Measurements from ENCODE around the gene PRDM8.
A peak's percentile ranks its signal among the peaks of the same experiment; 100 is the strongest.

PRDM8 gene

DNA sequence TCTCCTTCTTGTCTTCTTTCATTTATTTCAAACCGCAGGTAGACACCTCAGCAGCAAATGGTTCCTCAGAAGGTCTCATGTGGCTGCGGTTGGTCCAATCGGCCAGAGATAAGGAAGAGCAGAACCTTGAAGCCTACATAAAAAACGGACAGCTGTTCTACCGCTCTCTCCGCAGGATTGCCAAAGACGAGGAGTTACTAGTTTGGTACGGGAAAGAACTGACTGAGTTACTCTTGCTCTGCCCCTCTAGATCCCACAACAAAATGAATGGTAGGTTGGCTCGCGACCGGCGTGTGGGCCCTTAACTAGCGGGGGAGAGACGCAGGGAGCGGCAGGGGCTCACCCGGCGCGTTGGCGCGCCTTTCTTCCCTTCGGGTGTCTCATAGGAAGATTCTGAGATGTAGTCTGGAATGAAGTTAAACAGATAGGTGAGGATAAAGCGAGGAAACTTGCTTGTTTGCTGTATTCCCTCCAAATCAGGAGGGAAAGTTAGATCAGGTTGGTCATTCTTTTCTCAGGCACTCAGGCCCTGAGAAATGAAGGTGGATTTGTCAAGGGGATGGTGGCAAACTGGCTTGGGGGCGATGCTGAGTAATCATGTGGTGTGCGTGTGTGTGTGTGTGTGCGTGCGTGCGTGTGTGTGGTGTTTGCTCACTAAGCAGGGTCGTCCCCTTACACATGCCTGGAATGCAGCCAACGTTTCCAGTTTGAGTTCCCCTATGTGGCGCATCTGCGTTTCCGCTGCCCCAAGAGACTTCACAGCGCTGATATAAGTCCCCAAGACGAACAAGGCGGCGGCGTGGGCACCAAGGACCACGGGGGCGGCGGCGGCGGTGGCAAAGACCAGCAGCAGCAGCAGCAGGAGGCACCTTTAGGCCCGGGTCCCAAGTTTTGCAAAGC, 4.2 kb downstream of the PRDM8 start:
- no peak for DNase-seq (ENCODE audit: low read depth)

- DNase-seq (ENCODE audit: low read depth) = peak; percentile 62
These were observed 4.9 kb downstream of the PRDM8 start for GRCh38 chr4:80202190-80202711.

- DNase-seq (ENCODE audit: low read depth) = no peak
These were observed 5.6 kb downstream of the PRDM8 start for GRCh38 chr4:80202741-80203553.

GRCh38 chr4:80204433-80205011, 7.2 kb downstream of the PRDM8 start:
- no peak for DNase-seq (ENCODE audit: low read depth)

- no peak for DNase-seq (ENCODE audit: low read depth)
These were observed 8.8 kb downstream of the PRDM8 start for GRCh38 chr4:80206111-80206510.

DNA sequence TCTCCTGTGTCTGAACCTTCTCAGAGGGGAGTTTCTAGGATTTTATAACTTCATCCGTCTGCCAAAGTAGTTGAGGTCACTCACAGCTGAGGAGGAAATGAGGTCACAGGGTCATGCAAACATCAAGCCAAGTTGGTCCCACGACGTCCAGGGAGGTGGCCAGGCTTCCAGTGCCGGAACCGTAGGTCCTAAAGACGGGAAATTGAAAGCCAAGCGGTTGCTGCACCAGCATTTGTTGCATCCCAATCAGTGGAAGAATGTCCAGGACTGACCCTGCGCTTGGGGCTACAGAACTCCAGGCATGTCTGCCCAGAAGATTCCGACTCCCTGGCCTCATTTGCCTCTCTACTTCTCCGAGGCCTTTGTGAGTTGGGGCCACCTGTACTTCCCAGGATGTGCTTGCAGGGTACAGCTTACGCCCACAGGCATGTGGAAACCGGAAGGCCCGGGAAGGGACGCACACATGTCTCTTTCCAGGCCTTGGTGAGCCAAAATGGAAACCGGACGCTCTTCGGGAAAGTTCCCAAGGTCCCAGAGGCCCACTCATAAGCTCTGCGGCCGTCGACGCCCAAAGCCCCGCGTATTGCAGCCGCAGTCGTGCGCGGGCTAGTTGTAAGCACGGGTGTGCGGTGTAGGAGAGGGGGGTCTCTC, 9.3 kb downstream of the PRDM8 start:
- DNase-seq (ENCODE audit: low read depth) = no peak

- no peak for DNase-seq (ENCODE audit: low read depth)
These were observed 9.9 kb downstream of the PRDM8 start for GRCh38 chr4:80207172-80207583.

GRCh38 chr4:80207664-80208063, 10.4 kb downstream of the PRDM8 start:
- DNase-seq (ENCODE audit: low read depth) = no peak

DNA sequence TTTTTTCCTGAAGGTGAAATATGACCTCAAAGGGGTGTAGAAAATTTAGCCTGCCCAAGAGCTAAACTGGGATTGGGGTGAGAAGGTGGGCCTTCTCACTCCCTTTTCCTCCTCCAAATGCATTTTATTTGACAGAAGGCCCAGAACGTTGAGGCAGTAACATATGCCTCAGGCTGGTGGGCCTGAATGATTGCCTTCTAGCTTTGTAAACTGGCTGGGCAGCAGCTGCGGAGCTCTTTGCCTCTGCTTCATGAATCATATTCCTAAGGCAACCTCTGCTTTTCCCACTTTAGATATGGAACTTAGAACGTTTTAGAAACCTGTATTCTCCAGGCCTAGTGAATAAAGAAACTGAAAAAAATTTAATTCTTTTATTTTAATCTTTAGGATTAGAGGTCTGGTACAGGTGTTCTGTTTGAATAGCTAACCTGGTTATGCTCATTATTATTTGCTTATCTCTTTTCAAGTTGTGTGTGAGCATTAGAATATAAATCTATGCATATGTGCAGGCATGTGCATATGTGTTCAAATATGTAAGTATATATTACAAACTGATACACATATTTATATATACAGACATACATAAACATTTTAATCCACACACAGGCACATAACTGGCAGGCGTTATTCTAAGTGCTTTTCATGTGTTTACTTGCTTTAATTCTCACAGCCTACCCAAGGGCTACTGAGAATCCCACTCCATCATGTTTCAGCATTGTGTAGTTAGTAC, 11.5 kb downstream of the PRDM8 start:
- no peak for DNase-seq (ENCODE audit: low read depth)

- no peak for DNase-seq (ENCODE audit: low read depth)
These were observed 12.0 kb downstream of the PRDM8 start for GRCh38 chr4:80209340-80209701.

GRCh38 chr4:80210549-80210948, 13.2 kb downstream of the PRDM8 start:
- DNase-seq (ENCODE audit: low read depth) = no peak

- no peak for DNase-seq (ENCODE audit: low read depth)
These were observed 16.0 kb downstream of the PRDM8 start for GRCh38 chr4:80213117-80213815.

DNA sequence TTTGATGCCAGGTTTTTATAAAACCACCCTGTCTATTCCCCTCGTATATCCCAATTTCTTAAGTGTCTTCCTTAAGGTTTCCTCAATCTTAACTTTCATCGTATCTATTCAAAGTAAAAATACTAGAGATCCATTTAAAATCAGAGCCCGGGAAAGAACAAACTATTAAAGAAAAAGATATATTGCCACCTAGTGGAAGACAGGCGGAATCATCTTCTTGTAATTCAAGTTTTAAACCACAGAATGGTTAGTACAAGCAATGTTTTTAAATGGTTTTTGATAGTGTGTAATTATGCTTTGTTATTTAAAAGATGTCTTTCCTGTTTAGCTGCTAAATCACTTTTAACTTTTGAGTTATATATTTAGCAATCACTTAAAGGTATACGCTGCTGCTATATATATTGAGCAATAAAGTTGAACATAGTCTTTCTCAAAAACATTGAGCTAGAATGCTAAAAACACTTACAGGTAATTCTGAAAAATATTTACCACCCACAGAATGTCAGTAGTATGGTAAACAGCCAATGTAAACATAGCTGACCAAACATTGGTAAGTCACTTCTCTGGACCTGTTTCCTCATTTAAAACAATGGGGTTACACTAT, 18.2 kb downstream of the PRDM8 start:
- DNase-seq (ENCODE audit: low read depth) = no peak

- no peak for DNase-seq (ENCODE audit: low read depth)
These were observed 18.9 kb downstream of the PRDM8 start for GRCh38 chr4:80216100-80216761.

DNA sequence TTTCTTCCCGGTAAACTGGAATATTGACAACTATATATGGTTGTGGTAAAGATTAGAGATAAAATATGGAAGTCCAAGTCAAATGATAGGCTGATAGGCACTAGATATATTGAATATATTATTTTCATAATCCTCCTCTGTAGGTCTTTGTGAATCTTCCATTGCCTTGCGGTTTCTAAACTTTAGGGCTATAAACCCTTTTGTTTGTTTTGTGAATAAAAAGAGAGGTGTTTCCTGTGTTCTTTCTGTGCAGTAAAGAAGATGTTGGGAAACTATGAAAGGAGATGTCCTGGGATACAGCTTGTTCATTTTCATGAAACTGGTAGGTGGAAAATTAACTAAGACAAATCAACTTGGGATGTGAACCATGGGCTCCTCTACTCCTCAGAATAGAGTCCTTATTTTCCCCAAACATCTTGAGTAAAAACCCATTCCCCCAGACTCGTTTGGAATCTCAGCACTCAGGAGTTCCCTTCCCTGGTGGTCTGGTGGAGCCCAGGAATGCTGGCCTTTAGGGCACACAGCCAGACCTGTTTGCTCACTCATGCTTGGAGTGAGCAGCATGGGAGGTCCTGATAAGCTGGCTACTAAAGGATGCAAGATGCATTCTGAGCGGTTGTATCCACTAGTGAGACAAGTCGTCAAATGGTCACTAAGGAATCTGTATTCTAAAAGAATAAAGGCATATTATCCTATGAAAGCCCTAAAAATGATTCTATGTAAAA, 22.2 kb downstream of the PRDM8 start:
- DNase-seq (ENCODE audit: low read depth) = no peak

- DNase-seq (ENCODE audit: low read depth) = no peak
These were observed 23.4 kb downstream of the PRDM8 start for GRCh38 chr4:80220711-80221110.

DNA sequence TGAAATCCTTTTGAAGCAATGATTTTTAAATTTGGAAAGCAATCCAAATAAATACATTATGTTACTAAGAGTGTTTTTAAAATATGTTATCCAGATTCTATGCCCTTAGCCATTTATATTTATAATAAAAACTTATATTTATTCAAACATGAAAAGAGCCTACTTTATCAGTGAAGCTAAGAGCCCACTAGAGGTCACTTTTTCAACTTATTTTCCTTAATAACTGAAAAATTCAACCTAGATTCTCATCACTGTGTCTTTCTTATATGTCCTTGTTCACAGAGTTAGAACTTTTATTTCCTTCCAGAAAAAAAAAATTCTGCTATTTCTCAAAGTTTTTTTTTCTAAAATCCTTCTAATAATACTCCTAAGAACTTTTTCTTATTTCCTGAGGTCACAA, 23.9 kb downstream of the PRDM8 start:
- DNase-seq (ENCODE audit: low read depth) = no peak

DNA sequence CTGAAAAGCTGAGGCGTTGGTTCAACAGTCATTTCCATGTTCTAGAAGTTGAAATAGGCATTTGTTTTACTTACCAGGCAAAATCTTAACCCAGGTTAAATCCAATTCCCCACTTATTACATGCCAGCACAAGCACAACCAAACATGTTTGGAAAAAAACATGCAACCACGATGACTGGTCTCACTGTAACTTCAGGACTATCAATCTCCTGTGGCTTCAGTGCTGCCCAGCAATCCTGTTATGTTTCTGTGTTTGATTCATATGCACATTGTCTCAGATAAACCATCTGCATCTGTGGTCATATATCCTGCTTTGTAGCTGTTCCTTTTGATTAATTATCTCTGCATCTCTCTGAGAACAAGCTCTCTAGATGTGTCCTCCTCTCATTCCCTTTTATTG, 28.3 kb downstream of the PRDM8 start:
- DNase-seq (ENCODE audit: low read depth) = no peak

- DNase-seq (ENCODE audit: low read depth) = no peak
These were observed 28.8 kb downstream of the PRDM8 start for GRCh38 chr4:80226094-80226493.
